Inferior parietal cortex (tissue), 1 donor: ENCODE measurements around the gene TSSK2.

Source experiments
- DNase-seq: peaks from one replicate; pipeline ENCODE4 v3.0.0-alpha.2; 2016; ENCODE audit errors: extremely low spot score

The TSSK2 gene

DNA sequence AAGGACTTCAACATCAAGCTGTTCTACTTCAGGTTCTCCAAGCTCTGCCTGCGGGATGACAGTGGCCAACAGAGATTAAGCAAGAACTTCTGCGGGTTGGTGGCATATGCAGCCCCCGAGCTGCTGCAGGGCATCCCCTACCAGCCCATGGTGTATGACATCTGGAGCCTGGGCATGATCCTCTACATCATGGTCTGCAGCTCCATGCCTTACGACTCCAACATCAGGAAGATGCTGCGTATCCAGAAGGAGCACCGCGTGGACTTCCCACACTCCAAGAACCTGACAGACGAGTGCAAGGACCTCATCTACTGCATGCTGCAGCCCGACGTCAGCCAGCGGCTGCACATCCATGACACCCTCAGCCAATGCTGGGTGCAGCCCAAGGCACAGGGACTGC, 6.1 kb upstream of the TSSK2 start:
- DNase-seq = no peak

GRCh38 chr22:19125474-19126308, 5.4 kb upstream of the TSSK2 start:
- DNase-seq = no peak

GRCh38 chr22:19126309-19127273, 4.5 kb upstream of the TSSK2 start:
- DNase-seq = no peak

DNA sequence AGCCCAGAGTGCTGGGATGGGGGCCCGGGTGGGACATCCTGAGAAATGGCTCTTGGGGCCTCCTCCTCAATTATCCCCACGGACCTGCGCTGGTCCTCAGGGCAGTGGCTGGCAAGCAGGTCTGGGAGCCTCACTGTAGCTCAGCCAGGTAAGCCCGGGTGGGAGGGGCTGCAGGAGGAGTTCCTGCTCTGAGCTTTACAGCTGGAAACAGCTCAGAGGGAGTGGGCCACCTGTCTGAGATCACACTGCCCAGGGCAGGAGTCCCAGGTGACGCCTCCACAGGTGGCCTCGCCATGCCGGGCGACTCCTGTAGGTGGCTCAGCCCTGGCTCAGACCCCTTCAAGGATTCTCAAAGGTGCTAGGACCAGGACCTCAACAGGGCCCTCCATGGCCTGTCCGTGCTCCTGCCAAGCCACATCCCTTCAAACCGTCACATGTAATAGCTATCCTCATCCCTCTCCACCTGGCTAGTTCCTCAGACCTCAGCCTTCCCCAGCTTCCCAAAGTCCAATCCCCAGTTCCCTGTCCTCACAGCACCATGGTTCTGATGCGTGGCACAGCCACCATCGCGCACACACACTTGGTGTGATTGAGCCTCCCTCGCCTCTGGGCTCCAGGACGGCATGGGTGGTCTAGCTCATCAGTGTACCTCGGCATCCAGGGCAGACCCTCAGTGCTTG, 3.6 kb upstream of the TSSK2 start:
- no peak for DNase-seq

DNA sequence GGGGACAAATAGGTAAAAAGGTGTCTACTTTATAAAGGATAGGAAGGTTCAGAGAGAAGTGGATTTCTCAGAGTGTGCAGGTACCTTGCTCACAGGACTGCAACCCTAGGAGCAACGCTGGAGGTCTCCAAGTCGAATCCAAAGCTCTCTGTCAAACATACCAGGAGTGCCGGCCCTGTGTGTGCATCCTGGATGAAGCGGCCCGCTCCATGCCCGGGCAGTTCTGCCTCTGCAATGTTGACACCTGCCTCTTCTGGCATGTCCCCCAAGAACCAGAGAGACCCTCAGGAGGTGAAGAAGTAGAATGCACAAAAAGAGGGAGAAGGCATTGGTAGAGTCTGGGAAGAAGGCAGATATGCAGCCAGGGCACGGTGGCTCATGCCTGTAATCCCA, 3.1 kb upstream of the TSSK2 start:
- DNase-seq = no peak

DNA sequence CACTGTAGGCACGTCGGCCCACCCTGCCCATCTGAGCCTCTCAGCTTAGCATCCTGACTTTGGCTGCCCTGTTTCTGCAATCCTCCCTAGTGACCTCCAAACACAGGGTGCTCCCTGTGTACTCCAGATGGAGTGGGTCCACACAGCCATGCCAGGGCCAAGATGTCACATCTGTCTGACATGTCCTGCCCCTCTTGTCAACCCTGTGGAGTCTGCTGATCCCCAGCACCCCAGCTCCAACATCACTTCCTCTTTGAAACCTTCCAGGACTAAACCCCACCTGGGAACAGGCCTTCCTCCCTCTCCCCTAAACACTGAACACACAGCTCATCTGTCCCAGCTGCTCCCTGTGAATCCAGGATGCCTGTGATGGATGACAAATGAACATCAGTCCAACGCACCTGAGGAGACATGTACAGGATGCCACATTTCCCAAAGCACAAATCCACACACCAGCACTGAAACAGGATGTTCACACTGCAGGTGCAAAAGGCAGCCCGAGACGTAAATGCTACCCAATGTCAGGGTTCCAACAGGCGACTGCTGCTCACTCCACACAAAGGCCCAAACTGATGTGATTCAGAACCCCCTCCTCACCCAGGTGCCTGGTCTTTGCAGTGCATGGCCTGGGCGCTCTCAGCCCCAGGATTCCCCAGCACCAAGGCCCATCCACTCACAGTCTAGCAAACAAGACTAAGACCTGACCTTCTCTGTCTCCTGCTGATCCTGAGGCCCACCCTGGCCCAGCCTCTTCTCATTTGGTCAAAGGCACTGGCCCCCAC, 2.0 kb upstream of the TSSK2 start:
- no peak for DNase-seq

GRCh38 chr22:19129871-19130270, 1.2 kb upstream of the TSSK2 start:
- no peak for DNase-seq

DNA sequence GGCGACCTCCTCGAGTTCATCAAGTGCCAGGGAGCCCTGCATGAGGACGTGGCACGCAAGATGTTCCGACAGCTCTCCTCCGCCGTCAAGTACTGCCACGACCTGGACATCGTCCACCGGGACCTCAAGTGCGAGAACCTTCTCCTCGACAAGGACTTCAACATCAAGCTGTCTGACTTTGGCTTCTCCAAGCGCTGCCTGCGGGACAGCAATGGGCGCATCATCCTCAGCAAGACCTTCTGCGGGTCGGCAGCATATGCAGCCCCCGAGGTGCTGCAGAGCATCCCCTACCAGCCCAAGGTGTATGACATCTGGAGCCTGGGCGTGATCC, 542 bp downstream of the TSSK2 start:
- no peak for DNase-seq

- DNase-seq = no peak
Measured at GRCh38 chr22:19132153-19132552, 1.0 kb downstream of the TSSK2 start.

DNA sequence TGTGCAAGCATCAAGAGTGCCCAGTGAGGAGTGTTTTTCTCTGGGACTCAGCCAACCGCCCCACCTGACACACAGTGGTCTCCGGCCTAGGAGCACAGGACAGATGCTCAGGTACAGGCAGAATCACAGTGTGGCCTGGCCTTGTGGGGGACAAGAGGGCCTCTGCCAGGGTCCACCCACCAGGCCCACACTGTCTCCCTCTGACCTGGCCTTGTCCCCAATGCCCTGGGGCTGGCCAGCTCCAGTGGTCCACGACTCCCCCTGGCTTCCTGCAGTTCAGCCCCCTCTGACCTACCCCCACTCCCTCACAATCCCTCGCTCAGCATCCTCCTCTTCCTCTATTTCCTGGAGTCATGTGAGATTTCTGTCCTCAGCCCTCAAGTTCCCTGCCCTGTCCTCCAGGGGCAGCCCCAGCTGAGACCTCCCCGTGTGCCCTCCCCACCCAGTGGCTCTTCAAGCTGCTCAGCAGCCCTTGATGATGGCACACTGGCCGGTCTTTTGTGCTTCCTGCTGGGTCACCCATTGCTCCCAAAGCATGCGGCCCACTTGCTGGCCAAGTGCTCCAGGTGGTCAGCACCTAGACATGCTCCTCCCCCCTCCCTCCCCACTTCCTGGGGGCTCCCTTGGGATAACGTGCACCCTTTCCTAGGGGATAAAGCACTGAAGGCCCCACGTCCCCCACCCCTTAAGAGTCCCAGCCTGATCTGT, 1.7 kb downstream of the TSSK2 start:
- no peak for DNase-seq

GRCh38 chr22:19133561-19133960, 2.5 kb downstream of the TSSK2 start:
- DNase-seq = no peak

- no peak for DNase-seq
Measured at GRCh38 chr22:19134176-19134831, 3.2 kb downstream of the TSSK2 start.

GRCh38 chr22:19134874-19135273, 3.8 kb downstream of the TSSK2 start:
- no peak for DNase-seq

DNA sequence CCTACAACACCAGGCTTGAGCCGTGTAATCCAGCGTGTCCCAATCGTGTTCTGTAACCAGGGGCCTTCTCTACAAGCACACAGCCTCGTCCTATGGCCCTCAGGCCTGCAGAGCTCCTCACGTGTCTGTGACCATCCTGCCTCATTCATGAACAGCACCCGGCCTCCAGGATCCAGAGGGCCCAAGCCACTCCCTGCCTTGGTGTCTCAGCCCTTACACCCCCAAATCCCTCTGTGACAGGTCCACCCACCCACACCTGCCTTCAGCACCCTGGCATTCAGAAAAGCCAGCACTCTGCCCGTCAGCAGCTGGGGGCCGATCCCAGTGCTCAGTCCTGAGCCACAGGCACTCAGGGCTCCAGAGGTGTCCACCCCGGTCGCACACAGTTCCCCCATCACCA, 5.8 kb downstream of the TSSK2 start:
- no peak for DNase-seq

DNA sequence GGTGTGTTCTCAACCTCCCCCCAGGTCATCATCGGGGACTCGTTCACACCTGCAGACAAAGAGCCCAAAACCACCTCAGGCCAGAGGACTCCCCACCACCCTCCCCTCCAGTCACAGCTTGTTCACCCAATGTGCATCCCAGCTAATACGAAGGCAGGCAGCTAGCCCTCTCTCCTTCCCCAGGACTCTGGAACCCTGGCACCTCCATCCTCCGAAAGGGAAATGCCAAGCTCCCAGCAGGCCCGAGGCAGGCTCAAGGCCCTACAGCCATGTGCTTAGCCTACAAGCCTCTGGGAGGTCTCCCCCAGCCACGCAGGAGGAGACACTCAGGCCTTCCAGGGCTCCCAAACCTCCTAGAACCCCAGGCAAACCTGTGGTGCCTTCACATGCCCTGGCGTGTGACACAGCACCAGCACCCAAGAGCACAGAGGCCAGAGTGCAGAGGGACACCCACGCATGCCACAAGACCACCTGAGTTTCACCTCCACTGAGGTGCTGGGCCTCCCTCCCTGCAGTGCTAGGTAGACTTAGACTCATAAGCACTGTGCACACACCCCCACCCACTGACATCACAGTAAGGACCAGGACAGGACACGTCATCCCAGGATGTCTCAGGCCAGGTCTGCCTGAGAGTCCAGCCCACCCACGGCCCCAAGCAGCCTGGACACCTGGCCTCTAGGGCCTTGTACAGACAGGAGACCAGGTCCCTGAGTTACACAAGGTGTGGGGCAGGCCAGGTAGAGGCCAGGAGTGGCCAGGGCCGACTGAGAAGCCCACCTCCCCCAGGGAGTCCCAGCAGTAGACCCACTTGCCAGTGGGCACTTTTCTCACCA, 6.5 kb downstream of the TSSK2 start:
- no peak for DNase-seq

DNA sequence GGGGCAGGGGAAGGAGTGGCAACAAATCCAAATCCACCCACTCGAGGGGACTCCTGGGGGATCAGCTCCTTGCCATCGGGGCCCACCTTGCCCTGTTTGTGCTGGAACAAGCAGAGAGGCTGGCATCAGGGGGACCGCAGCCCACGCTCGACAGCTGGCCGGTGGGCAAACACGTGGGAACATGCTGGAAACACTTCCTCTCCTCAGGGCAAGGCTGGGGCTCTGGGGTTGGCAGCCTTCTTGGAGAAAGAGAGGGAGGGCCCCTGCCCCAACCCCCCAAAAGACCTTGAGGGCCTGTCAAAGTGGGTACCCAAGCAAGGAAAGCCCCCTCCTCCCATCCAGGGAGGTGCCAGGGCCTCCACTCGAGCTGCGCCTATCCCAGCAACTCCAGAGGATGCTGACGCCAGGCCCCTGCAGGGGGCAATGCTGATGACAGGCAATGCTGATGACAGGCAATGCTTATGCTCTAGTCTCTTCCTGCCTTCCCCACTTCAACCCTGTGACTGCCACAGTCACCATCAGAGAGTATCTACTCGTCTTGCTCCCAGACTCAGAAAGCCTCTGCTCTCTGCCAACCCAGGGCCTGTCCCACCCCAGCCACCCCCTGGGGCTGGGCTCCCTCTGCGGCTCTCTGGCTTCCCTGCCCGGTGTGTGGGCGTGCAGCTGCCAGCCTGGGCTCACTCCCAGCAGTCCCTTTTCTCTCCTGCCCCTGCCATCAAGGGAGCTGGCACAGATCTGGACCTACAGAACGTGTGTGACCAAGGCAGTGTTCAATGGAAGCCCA, 7.3 kb downstream of the TSSK2 start:
- DNase-seq = no peak

DNA sequence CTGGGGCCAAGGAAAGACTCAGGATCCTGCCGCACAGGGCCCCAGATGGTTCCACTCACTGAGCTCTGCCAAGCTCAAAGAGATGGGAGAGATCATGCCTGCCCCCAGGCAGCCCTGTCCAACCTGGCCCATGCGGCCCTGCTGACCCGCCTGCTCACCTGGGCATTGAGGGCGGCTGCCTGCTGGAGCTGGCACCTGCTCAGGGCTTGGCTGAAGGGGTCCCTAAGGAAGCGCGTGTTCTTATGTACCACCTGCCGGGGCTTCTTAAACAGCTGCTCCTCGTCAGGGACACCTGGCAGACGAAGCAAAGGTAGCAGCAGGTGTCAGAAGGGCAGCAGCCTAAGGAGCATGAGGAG, 7.9 kb downstream of the TSSK2 start:
- DNase-seq = no peak

GRCh38 chr22:19139974-19140373, 8.9 kb downstream of the TSSK2 start:
- no peak for DNase-seq

- DNase-seq = no peak
Measured at GRCh38 chr22:19142394-19142793, 11.3 kb downstream of the TSSK2 start.
